ENCODE data around the gene ECHDC3. TPM values are rescaled to one million over a fixed set of nuclear protein-coding genes. Genes with fewer than 3 reads are reported as not detected.

The ECHDC3 gene
- total and polyA plus RNA-seq, 2 of the 13 experiments (the other 11 are each of a cell fraction or from before 2014, with no cell fraction given): not detected

DNA sequence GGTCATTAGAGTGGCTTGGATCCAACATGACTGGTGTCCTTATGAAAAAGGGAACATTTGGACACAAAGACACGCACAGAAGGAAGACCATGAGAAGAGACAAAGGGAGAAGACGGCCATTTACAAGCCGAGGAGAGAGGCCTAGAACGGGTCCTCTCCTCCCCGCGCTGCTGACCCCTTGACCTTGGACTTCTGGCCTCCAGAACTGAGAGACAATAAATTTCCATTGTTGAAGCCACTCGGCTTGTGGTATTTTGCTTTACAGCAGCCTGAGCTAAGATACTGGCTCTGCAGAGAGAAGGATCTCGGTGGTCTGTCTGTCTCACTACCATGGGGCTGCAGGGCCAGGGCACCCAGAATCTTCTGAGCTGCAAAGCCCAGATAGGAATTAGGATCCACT lies 38.1 kb upstream of the ECHDC3 start (continued):
- TF ChIP-seq HNF4A (CRISPR knock-in tag; IDR thresholded peaks at IDR 0.05) (peak; percentile 61), ETV5 (CRISPR knock-in tag; IDR thresholded peaks at IDR 0.05; ENCODE audit: borderline replicate concordance) (no peak), SOX5 (CRISPR knock-in tag; IDR thresholded peaks at IDR 0.05; ENCODE audit: borderline replicate concordance) (peak; percentile 44; the same call in 1 of the 2 replicates), ZNF7 (CRISPR knock-in tag; IDR thresholded peaks at IDR 0.05) (no peak), NR2F1 (CRISPR knock-in tag; IDR thresholded peaks at IDR 0.05) (0 out of 4 replicates have a peak, but pooled peaks of 1 of the 2 experiments have one; percentile 33)
- TF ChIP-seq, protein P1, sequence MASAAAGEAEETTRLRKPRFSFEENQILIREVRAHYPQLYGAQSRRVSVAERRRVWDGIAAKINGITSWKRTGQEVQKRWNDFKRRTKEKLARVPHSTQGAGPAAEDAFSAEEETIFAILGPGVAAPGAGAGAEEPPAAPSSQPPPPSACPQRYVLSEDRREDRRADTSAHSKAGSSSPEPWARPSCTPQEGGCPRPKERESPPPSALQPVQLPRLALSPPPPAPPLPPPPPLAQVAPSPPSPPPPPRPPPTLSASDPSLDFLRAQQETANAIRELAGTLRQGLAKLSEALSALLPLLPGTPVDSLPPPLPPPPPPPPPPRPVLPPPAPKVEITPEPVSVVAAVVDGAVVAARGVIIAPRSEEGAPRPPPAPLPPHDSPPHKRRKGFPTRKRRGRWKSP (CRISPR knock-in tag; IDR thresholded peaks at IDR 0.05): no peak

- H3K79me2 ChIP-seq (ENCODE audit: insufficient read depth, low read length): no peaks in the 10 kb centered on the region
- H3K4me3 ChIP-seq (replicated peaks in 1 of 3; ENCODE audit: insufficient read depth in 1 of 3, low read depth in 2 of 3, low read length in 3 of 3): no peak overlapping the region
- peaks cover 75% of the 10 kb centered on the region for H3K4me1 ChIP-seq (ENCODE audit: insufficient read depth, low read length)
- FAIRE-seq: no peak
- no peaks in the 10 kb centered on the region for H4K20me1 ChIP-seq (ENCODE audit: insufficient read depth, low read length)
- ATAC-seq: no peak
- no peaks in the 10 kb centered on the region for H3K27me3 ChIP-seq (ENCODE audit: control insufficient read depth in 1 of 2, insufficient read depth in 2 of 2, low read length in 2 of 2)
- no peaks in the 10 kb centered on the region for H3K9me3 ChIP-seq (ENCODE audit: low read length)
- H3K36me3 ChIP-seq (replicated peaks in 1 of 2; ENCODE audit: control insufficient read depth in 1 of 2, insufficient read depth in 2 of 2, low read length in 2 of 2): no peaks in the 10 kb centered on the region
- ChIA-PET POLR2A (interaction anchor here (3.4 kb wide), 1 partner anchor 10 kb away, joined by 21 read pairs; no protein-coding TSS in a partner anchor), CTCF (ENCODE audit: low intra/inter-chr PET ratio, low total read pairs) (no interaction called here)
- BruUV-seq (replicated peaks): no TSS peak
- intact Hi-C loops (cut with micrococcal nuclease; ENCODE audit: unreplicated experiment): no loop called here
- no peak overlapping the region for H3K9ac ChIP-seq (ENCODE audit: insufficient read depth, low read depth, low read length)
- no peak overlapping the region for H3K4me2 ChIP-seq (ENCODE audit: low read depth, low read length)
- no peak for DNase-seq (ENCODE audit: low spot score)
- TF ChIP-seq IKZF4 (CRISPR knock-in tag; IDR thresholded peaks at IDR 0.05; ENCODE audit: borderline replicate concordance, low read depth, not compliant biosample characterization): no peak
- TF ChIP-seq ZKSCAN8 (CRISPR knock-in tag; IDR thresholded peaks at IDR 0.05; ENCODE audit: borderline replicate concordance): peak; percentile 33; the same call in 1 of the 2 replicates
- no peak overlapping the region for H3K27ac ChIP-seq (ENCODE audit: extremely low read length, insufficient read depth, low read length)
- 92% methylated on average over 4 of the region's 4 CpGs for WGBS (ENCODE audit: low lambda C conversion rate)
- no peak overlapping the region for H2AFZ ChIP-seq (ENCODE audit: low read length)
- in situ Hi-C loops (cut with HindIII; ENCODE audit: extremely low pct_ligation_motif_present, low pct_unique_long_range_greater_than_20kb): no loop called here
These were observed 36.5 kb upstream of the ECHDC3 start for GRCh38 chr10:11705722-11706121.

All from HepG2 (cell line).